ENCODE results near the gene PRTN3.

Gene PRTN3

GRCh38 chr19:882871-883497 lies 42.2 kb downstream of the PRTN3 start:
- ATAC-seq = no peak
- TF ChIP-seq, protein P1, sequence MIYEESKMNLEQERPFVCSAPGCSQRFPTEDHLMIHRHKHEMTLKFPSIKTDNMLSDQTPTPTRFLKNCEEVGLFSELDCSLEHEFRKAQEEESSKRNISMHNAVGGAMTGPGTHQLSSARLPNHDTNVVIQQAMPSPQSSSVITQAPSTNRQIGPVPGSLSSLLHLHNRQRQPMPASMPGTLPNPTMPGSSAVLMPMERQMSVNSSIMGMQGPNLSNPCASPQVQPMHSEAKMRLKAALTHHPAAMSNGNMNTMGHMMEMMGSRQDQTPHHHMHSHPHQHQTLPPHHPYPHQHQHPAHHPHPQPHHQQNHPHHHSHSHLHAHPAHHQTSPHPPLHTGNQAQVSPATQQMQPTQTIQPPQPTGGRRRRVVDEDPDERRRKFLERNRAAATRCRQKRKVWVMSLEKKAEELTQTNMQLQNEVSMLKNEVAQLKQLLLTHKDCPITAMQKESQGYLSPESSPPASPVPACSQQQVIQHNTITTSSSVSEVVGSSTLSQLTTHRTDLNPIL (CRISPR knock-in tag; IDR thresholded peaks at IDR 0.05; ENCODE audit: low read depth) = no peak
- TF ChIP-seq GLIS3 (CRISPR knock-in tag; IDR thresholded peaks at IDR 0.05) (no peak), BACH2 (CRISPR knock-in tag; IDR thresholded peaks at IDR 0.05; ENCODE audit: borderline replicate concordance) (no peak), PATZ1 (CRISPR knock-in tag; IDR thresholded peaks at IDR 0.05; ENCODE audit: borderline replicate concordance) (no peak), TSHZ2 (CRISPR knock-in tag; IDR thresholded peaks at IDR 0.05) (no peak), ESRRG (CRISPR knock-in tag; IDR thresholded peaks at IDR 0.05) (no peak), TOX (CRISPR knock-in tag; IDR thresholded peaks at IDR 0.05; ENCODE audit: borderline replicate concordance) (no peak), ZFP3 (CRISPR knock-in tag; IDR thresholded peaks at IDR 0.05) (no peak), ZNF70 (CRISPR knock-in tag; IDR thresholded peaks at IDR 0.05) (no peak), ZNF8 (CRISPR knock-in tag; IDR thresholded peaks at IDR 0.05) (no peak), RARB (CRISPR knock-in tag; IDR thresholded peaks at IDR 0.05) (no peak), OSR1 (CRISPR knock-in tag; IDR thresholded peaks at IDR 0.05) (no peak), ZC3H10 (CRISPR knock-in tag; IDR thresholded peaks at IDR 0.05) (no peak), ZFP30 (CRISPR knock-in tag; IDR thresholded peaks at IDR 0.05) (no peak), ZNF565 (CRISPR knock-in tag; conservative IDR thresholded peaks at IDR 0.05; ENCODE audit: low read depth) (no peak), PPARA (CRISPR knock-in tag; IDR thresholded peaks at IDR 0.05; ENCODE audit: borderline replicate concordance) (no peak)
- TF ChIP-seq, protein P2, sequence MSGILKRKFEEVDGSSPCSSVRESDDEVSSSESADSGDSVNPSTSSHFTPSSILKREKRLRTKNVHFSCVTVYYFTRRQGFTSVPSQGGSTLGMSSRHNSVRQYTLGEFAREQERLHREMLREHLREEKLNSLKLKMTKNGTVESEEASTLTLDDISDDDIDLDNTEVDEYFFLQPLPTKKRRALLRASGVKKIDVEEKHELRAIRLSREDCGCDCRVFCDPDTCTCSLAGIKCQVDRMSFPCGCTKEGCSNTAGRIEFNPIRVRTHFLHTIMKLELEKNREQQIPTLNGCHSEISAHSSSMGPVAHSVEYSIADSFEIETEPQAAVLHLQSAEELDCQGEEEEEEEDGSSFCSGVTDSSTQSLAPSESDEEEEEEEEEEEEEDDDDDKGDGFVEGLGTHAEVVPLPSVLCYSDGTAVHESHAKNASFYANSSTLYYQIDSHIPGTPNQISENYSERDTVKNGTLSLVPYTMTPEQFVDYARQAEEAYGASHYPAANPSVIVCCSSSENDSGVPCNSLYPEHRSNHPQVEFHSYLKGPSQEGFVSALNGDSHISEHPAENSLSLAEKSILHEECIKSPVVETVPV (CRISPR knock-in tag; IDR thresholded peaks at IDR 0.05) = no peak

- TF ChIP-seq ISL1 (CRISPR knock-in tag; IDR thresholded peaks at IDR 0.05) (no peak), ZNF8 (CRISPR knock-in tag; IDR thresholded peaks at IDR 0.05) (no peak), ESRRG (CRISPR knock-in tag; IDR thresholded peaks at IDR 0.05) (no peak)
- TF ChIP-seq, protein P1 (CRISPR knock-in tag; IDR thresholded peaks at IDR 0.05; ENCODE audit: low read depth) = no peak
- TF ChIP-seq, protein P2 (CRISPR knock-in tag; IDR thresholded peaks at IDR 0.05) = no peak
- no peak for ATAC-seq
Observed at GRCh38 chr19:883661-884211, 42.9 kb downstream of the PRTN3 start.
